ENCODE measurements around the gene GANAB. TPM values are rescaled to one million over a fixed set of nuclear protein-coding genes. Genes with fewer than 3 reads are reported as not detected.

GANAB gene
- total RNA-seq, 2 donors from 2014 or later: 71.8 to 78.0 TPM

GRCh38 chr11:62671236-62671607 is 24.8 kb upstream of the GANAB start:
- Histone ChIP-seq H3K4me3 (peak overlapping the region; percentile 63 to 79), H3K36me3 (peaks cover 16% of the 10 kb centered on the region), H3K4me1 (peaks cover 0 to 39% of the 10 kb centered on the region in 2 donors), H3K27ac (peak overlapping the region; percentile 74 to 83), H3K27me3 (no peaks in the 10 kb centered on the region), H3K9me3 (no peaks in the 10 kb centered on the region)
- no peak for DNase-seq (ENCODE audit: low spot score)
- TF ChIP-seq, protein P1, sequence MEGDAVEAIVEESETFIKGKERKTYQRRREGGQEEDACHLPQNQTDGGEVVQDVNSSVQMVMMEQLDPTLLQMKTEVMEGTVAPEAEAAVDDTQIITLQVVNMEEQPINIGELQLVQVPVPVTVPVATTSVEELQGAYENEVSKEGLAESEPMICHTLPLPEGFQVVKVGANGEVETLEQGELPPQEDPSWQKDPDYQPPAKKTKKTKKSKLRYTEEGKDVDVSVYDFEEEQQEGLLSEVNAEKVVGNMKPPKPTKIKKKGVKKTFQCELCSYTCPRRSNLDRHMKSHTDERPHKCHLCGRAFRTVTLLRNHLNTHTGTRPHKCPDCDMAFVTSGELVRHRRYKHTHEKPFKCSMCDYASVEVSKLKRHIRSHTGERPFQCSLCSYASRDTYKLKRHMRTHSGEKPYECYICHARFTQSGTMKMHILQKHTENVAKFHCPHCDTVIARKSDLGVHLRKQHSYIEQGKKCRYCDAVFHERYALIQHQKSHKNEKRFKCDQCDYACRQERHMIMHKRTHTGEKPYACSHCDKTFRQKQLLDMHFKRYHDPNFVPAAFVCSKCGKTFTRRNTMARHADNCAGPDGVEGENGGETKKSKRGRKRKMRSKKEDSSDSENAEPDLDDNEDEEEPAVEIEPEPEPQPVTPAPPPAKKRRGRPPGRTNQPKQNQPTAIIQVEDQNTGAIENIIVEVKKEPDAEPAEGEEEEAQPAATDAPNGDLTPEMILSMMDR (IDR thresholded peaks at IDR 0.05): no peak

- no peak for DNase-seq (ENCODE audit: low spot score)
- TF ChIP-seq, protein P1 (IDR thresholded peaks at IDR 0.05): no peak
- H3K4me3 ChIP-seq: no peak overlapping the region
- no peaks in the 10 kb centered on the region for H3K27me3 ChIP-seq
- peaks cover 12% of the 10 kb centered on the region for H3K36me3 ChIP-seq
- no peak overlapping the region for H3K27ac ChIP-seq
- no peaks in the 10 kb centered on the region for H3K9me3 ChIP-seq
- peaks cover 0 to 46% of the 10 kb centered on the region in 2 donors for H3K4me1 ChIP-seq
Observed at GRCh38 chr11:62669420-62670161, 23.2 kb upstream of the GANAB start.

- no peaks in the 10 kb centered on the region for H3K9me3 ChIP-seq
- no peak overlapping the region for H3K4me3 ChIP-seq
- DNase-seq (ENCODE audit: low spot score): no peak
- TF ChIP-seq, protein P1 (IDR thresholded peaks at IDR 0.05): no peak
- H3K27ac ChIP-seq: no peak overlapping the region
- peaks cover 0 to 49% of the 10 kb centered on the region in 2 donors for H3K4me1 ChIP-seq
- peaks cover 17% of the 10 kb centered on the region for H3K36me3 ChIP-seq
- H3K27me3 ChIP-seq: no peaks in the 10 kb centered on the region
Observed at GRCh38 chr11:62667460-62667859, 21.0 kb upstream of the GANAB start.

DNA sequence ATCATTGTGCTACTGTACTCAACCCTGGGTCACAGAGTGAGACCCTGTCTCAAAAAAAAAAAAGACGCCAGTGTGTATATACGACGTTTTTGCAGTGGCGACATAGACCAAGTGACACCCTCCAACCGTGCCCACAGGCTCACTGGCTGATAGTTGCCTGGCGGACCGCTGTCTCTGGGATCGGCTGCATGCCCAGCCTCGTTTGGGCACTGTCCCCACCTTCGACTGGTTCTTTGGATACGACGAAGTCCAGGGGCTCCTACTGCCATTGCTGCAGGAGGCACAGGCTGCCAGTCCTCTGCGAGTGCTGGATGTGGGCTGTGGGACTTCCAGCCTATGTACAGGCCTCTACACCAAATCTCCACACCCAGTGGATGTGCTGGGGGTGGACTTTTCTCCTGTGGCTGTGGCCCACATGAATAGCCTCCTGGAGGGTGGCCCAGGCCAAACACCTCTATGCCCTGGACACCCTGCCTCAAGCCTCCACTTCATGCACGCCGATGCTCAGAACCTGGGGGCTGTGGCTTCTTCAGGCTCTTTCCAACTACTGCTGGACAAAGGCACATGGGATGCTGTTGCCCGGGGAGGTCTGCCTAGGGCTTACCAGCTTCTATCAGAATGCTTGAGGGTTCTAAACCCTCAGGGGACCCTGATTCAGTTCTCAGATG is 20.0 kb upstream of the GANAB start:
- TF ChIP-seq, protein P1 (IDR thresholded peaks at IDR 0.05): no peak
- H3K27me3 ChIP-seq: no peaks in the 10 kb centered on the region
- no peak for DNase-seq (ENCODE audit: low spot score)
- H3K9me3 ChIP-seq: no peaks in the 10 kb centered on the region
- H3K4me1 ChIP-seq: peaks cover 0 to 44% of the 10 kb centered on the region in 2 donors
- peak overlapping the region in 1 of 2 donors; percentile 89 for H3K27ac ChIP-seq
- peaks cover 19% of the 10 kb centered on the region for H3K36me3 ChIP-seq
- peak overlapping the region; percentile 54 to 93 for H3K4me3 ChIP-seq

DNA sequence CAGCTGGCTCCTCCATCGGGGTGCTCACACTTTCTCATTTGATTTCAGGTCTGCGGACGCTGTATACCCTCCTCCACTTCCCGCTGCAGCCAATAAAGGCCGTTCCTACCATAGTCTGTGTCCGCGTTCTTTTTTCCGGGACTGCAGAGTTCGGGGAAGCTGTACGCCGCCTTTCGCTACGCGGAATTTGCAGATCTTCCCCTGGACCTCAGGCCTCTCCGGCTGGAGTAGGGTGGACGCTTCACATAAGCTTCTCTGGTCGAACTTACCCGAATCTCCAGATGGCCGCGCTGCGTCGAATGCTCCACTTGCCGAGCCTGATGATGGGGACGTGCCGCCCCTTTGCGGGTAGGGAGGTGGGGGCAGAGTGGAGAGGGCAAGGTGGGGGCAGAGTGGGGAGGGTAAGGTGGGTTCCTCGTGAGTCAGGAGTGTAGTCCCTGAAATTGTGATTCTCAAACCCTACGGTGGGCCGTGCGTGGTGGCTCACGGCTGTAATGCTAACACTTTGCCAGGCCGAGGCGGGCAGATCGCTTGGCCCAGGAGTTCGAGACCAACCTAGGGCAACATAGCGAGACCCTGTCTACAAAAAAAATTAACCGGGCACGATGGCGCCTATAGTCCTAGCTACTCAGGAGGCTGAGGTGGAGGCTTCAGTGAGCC is 19.3 kb upstream of the GANAB start:
- no peaks in the 10 kb centered on the region for H3K9me3 ChIP-seq
- peak overlapping the region; percentile 54 to 93 for H3K4me3 ChIP-seq
- peak; percentile 72 for DNase-seq (ENCODE audit: low spot score)
- peaks cover 0 to 39% of the 10 kb centered on the region in 2 donors for H3K4me1 ChIP-seq
- H3K27ac ChIP-seq: peak overlapping the region; percentile 79 to 89
- no peaks in the 10 kb centered on the region for H3K27me3 ChIP-seq
- TF ChIP-seq, protein P1 (IDR thresholded peaks at IDR 0.05): no peak
- peaks cover 19% of the 10 kb centered on the region for H3K36me3 ChIP-seq
